HG03103 (cell line): ENCODE data around the gene L3HYPDH.
"Not testable (repeated sequence)": the region's sequence is repeated elsewhere in the genome, so short reads cannot be mapped to it uniquely, and the experiment has no call there.

Experiments
- ATAC-seq: cut with Tn5 transposase; IDR thresholded peaks from one replicate; pipeline ENCODE4 v1.9.1; 2021; ENCODE audit warnings: low read depth; ENCODE audit not compliant: unreplicated experiment

L3HYPDH gene

DNA sequence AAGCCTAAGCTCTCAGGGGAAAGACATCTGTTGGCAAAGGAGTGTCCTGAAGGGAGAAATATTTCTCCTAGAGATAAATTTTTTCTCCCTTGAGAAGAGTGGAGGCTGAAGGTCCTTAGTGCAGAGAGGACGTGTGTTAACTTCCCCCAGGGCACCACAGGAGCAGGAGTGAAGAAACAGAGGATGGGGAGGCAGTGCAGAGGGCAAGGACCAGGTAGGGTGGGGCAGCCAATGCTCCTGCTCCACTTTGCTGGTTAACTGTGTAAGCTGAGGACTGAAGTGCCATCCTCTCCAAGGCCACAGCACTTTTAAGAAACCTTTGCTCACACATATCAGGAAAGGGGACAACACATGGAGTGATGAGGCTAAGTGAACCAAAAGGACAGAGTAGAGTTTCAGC lies 4.0 kb downstream of the L3HYPDH start:
- no peak for ATAC-seq

DNA sequence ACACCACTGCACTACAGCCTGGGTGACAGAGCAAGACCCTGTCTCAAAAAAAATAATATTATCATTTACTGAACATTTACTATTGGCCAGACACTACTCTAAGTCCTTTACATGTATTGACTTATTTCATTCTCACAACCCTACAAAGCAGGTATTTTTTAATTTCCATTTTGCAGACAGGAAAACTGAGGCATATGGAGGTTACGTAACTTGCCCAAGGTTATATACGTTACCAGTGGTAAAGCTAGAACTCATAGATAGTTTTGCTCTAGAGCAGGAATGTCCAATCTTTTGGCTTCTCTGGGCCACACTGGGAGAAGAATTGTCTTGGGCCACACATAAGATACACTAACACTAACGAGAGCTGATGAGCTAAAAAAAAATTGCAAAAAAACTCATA lies 5.7 kb downstream of the L3HYPDH start:
- no peak for ATAC-seq

DNA sequence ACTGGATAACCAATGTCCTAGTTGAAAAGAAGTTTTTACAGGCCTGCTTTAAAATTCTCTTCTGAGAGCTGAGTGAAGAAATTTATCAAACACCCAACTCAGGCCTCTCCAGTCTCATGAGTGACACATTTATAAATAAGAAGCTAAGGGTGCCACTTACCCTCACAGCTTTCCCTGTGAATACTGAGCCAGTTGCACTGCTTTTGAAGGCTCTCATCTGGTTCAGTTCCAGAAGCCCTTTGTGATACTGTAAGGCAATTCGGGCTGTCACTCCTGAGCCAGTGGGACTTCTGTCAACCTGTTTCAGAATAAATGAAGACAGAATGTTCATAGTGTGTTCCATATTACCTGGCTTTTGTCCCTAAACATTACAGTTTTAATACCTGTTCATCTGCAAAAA lies 8.5 kb downstream of the L3HYPDH start:
- ATAC-seq, result no peak

DNA sequence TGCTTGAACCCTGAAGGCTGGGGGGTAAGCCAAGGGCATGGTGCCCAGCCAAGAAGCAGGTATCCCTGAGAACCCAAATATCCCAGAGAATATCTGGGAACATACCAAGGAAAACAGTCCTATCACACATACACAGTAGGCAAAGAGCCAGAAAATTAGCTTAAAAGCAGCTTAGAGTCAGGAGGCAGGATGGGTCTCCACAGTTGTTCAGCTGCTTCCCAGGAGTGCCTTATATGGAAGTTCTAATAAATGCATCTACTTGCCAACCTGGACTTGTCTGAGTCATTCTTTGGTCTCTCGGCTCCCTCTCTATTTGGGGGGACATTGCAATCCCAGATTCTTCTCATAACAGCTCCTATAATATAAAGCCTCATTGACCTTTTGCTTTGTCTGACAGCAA lies 10.0 kb downstream of the L3HYPDH start:
- ATAC-seq, result no peak

DNA sequence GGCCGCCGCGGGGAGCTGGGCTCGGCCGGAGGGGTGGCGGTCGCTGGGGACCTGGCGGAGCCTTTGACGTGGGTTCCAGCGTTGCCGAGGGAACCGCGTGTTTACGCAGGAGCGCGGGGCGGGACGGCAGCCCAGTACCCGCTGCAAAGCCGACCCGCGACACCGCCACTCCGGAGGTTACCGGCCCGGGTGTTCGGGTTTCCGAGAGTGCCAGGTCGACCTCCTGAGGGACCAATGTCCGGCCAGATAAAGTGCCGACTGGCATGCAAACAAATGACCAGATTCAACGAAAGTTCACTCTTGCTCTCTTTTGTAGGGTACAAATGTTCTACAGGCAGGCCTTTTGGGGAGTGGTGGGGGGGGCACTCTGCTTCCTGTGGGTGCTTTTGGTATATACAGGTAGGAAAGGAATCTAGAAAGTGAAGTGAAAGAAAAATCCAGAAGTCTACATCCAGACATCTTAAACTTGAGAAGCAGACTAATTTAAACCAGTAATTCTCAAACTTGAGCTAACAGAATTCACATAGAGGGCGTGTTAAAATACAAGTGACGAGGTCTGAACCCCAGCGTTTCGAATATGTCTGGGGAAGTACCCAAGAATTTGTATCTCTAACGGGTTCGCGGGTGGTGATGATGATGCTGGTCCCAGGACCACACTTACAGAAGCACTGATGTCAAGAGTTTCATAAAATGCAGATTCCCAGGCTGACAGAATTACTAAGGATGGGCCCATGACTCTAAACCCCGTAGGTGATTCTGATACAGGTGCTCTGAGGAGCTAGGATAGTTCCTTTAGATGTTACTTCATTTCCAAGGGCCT lies 18.7 kb downstream of the L3HYPDH start, which contains the start of gene GPR135:
TSS of gene GPR135 (minus strand) at position 65 of the 820 bp plus-strand sequence. CDS start 154 bp downstream, outside the sequence.
- peak; percentile 34 for ATAC-seq

DNA sequence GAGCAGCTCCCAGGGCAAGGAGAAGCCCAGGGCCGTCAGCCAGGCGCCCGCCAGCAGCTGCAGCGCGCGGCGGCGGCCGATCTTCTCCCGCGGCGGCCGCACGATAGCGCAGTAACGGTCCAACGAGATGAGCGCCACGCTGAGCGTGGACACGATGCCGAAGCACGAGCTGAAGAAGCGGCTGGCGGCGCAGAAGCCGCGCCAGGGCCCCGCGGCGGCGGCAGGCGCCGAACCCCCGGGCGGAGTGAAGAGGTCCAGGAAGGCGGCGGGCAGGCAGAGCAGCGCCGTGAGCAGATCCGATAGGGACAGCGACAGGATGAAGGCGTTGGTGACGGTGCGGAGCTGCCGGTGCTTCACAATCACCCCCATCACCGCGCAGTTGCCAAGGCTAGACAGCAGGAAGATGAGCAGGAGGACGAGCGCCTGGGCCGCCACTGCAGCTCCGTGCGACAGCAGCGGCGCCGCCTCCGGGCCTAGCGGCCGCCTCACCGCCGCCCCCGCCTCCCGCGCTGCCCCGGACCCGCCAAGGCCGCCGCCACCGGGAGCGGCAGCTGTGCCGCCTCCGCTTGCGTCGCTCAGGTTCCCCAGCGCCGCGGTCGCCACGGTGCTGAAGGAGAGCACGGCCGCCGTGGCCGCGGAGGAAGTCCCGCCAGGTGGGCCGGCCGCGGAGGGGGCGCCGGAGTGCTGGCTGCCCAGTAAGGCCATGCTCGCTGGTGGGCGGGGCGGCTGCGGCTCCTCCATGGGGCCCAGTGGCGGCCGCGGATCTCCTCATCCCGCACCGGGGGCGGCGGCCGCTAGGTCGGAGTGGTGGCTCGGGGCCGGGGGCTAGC lies 19.5 kb downstream of the L3HYPDH start:
- ATAC-seq, result peak; percentile 45

DNA sequence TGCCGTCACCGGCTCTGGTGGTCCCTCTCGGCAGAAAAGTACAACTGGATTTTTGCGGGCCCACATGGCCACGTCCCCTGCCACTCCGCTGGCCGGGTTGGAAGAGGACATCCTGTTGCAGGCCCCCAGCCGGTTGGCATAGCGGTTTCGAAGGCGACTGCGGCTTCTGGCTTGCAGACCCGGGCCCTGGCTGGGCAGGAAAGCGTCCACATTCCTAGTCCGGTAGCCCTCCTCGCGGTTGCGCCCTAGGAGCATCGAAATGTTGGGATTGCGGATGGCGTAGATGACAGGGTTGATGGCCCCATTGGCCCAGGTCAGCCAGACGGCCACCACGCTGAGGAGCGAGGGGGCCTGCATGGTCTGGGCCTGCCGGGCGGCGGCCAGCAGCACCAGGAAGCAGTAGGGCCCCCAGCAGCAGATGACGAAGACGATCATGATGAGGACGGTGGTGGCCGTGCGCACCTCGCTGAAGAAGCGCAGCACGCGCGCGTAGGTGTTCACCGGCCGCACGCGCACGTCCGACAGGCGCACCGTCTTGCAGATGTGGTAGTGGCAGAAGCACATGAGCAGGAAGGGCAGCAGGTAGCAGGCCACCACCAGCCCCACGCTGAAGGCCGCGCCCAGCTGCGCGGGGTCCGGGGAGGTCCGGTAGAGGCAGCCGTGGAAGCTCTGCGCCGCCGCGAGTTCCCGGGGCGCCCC lies 20.3 kb downstream of the L3HYPDH start:
- ATAC-seq, result peak; percentile 13

DNA sequence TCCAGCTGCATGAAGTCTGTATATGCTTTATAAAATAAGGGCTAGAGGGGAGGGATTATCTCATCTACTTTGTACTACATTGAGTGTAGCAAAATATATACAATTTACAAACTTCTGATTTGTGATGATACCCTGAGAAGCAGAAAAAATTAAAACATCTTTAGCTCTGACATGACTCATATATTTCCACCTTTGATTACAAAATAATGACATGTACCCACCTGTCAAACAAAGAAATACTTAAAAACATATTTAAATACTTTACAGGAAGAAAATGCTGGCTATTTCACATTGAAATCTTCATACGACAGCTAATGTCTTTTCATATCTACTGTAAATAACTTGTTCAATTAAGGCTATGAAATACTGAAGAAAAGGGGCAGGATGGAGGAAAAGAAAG lies 22.3 kb downstream of the L3HYPDH start:
- ATAC-seq, result no peak

DNA sequence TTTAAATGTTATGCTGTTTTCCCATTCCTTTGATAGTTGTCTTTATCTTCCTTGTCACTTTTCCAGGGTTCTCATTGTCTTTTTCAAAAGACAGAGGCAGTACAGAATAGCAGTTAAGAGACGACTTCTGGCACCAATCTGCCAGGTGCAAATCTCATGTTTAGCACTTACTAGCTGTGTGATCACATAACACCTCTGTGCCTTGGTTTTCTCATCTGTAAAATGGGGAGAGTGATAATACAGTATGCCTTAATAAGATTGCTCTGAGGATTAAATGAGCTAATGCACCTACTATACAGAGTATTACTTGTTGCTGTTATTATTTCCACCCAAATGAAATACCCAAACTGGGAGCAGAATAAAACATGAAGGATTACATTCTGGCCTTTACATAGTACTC lies 23.8 kb downstream of the L3HYPDH start:
- no peak for ATAC-seq

DNA sequence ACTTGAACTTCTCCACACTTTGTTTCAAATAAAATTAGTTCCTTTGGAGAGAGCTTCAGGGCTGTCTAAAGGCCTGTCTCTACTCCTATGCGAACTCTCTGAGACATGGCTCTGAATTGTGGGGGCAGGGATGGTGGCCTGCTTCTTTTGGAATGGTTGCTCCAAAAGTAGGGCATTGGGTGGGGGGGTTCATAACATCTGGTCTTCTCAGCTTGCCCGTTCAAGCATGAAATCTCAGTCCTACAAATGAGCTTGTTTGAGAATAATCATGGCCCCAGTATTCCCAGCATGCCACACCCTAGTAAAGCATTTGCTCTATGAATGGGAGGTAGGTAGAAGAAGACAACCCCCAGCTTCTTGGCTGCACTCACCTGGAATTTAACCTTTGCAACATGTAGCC lies 25.7 kb downstream of the L3HYPDH start:
- ATAC-seq, result no peak

DNA sequence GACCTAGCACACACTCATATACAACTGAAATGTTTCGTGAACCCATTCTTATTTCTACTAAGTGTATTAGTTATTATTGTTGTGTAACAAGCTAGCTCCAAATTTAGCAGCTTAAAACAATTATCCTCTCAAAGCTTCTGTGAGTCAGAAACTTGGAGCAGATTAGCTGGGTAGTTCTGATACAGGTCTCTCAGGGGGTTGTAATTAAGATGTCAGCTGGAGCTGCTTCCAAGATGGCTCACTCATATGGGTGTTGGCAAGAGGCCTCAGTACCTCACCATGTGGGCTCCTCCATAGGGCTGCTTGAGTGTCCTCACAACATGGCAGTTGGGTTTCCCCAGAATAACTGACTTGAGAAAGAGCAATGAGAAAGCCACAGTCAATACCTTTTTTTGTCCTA lies 28.8 kb downstream of the L3HYPDH start:
- no peak for ATAC-seq

DNA sequence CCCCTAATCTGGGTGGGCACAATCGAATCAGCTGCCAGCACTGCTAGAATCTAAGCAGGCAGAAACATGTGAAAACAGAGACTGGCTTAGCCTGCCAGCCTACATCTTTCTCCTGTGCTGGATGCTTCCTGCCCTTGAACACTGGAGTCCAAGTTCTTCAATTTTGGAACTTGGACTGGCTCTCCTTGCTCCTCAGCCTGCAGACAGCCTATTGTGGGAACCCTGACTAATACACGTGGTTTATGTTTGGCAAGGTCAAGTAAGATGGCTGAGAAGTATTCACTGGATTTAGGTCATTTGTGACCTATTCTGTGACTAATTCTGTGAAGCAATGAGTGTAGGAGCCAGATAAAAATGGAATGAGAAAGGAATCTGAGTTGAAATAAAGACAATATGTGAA lies 30.1 kb downstream of the L3HYPDH start:
- ATAC-seq, result no peak

DNA sequence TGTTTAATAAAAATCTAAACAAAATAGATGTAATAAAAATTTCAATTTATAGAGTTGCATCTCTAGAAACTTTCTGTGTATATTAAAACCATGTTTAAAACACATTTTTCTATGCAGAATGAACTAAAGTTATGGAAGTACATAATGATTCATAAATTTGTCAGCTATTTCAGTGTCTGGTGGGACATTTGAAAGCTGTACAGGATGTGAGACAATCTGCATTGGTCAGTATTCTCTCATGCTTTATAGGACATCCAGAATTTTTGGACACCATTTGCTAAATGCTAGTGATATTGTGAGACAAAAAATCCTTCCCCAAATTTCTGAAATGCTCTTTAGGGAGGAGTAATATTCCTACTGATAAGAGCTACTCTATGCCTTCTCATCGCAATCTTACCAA lies 32.4 kb downstream of the L3HYPDH start:
- ATAC-seq, result no peak

DNA sequence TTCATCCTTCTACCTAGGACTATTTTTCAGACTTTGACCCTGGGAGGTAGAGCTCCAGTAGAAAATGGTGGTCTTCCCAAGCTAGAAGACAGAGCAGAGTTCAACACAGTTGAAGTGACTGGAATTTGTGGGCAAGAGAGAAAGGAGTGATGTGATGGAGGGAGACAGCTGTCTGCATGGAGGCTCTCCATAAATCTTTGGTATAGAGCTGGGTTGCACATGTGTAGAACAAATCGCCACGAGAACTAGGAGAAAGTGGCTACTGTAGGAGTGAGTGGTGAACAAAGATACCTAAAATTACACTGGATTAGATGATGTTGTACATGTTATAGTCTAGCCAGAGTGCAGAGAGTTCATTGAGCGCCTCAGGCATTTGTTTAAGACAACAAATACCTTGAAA lies 33.5 kb downstream of the L3HYPDH start:
- no peak for ATAC-seq

DNA sequence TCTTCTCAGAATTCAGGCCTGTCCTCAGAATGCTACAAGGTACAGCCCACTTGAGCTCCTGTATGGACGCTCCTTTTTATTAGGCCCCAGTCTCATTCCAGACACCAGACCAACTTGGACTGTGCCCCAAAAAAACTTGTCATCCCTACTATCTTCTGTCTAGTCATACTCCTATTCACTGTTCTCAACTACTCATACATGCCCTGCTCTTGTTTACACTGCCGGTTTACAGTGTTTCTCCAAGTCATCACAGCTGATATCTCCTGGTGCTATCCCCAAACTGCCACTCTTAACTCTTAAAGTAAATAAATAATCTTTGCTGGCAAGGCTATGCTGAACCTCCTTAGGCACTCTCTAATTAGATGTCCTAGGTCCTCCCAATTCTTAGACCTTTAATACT lies 35.5 kb downstream of the L3HYPDH start:
- not testable (repeated sequence) for ATAC-seq

DNA sequence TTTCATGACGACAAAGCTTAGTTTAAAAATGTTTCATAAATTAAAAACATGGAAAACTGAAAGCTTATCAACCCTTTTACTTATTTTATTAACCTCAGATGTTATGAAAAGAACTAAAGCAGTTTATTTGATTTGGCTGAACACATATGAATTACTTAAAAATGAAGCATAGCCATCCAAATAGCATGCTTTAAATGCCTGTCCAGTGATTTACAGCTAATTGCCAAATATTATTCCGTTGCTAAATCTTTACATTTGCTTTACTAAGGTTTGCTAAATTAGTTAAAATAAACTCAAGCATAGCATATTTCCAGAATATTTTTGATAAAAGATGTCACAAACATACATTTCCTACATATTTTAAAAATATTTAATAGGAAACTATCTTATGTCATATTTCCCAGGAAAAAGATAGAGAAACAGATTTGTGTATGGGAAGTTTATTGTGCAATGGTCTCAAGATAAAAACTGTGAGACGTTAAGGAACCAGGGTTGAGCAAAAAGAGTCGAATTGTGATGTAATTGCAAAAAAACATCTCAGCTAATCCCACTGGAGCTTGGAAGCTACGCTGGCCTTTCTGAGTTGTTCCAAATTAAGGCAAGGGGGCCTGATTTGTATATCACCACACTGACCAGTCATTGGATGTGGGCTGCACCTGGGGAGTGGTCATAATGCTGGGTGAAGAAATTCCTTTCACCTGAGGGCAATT lies 44.8 kb downstream of the L3HYPDH start:
- no peak for ATAC-seq

DNA sequence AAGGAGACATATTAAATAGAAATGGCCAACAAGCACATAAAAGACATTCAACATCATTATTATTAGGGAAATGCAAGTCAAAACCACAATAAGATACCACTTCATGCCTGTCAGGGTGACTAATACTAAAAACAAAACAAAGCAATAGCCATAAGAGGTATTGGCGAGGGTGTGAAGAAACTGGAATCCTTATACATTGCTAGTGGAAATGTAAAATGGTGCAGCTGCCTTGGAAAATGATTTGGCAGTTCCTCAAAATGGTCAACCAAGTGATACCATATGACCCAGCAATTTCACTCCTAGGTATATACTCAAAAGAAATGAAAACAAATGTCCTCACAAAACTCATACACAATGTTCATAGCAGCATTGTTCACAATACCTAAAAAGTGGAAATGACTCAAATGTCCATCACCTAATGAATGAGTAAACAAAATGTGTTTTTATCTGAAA lies 46.0 kb downstream of the L3HYPDH start:
- no peak for ATAC-seq

DNA sequence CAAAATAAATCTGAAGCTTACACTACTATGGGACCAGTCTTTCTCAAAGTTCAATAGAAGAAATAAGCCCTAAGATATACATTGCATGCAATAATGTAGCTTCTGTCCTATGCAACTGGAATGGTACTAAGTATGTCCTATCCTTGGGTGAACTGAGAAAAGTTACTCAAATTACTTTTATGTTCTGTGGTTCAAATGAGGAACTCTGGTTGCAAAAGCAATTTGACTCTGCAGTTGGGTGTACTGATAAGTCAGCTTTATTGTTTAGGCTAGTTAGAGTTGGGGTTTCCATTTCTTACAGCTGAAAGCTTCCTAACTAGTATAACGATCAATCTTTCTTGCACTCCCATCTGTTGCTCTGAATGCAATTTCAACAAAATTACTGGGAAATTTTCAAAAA lies 48.2 kb downstream of the L3HYPDH start:
- ATAC-seq, result no peak

DNA sequence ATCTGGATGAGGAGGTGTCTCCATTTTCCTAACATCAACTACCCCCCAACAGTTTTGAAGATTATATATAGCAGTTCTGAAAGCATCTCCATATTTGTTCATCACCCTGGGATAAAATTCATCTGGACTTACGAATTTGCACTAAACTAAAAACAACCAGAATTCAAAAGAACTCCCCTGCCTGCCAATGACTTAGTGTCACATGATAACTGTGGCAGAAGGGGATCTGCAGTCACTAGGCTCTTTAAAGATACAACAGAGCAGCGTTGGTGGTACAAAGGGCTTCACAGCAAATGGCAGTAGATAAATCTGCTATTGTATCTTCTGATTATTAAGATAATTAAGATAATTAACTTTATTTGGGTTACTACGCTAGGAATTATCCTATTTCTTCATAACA lies 49.1 kb downstream of the L3HYPDH start:
- ATAC-seq, result no peak

DNA sequence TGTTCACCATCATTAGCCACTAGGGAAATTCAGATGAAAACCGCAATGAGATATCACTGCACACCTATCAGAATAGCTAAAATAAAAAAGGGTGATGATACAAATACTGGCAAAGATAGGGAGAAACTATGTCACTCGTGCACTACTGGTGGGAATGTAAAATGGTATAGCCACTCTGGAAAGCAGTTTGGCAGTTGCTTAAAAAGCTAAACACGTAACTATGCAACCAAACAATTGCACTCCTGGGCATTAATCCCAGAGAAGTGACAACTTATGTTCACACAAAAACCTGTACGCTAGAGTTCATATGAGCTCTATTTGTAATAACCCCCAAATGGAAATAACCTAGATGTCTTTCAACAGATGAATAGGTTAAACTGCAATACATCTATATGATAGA lies 54.4 kb downstream of the L3HYPDH start:
- ATAC-seq, result no peak
